Tongue (tissue), 2 donors: ENCODE results near the gene MICAL2. TPM values are rescaled to one million over a fixed set of nuclear protein-coding genes. Genes with fewer than 3 reads are reported as not detected.

ENCODE experiments used
- DNase-seq: peaks from one replicate; pipeline ENCODE4 v3.0.0-alpha.2; 2015
- total RNA-seq: library from RNA; depleted of rRNA; stranded (reverse); fragments of >200 nt; gene quantifications from one replicate; pipeline ENCODE4 v1.2.3, GENCODE V29; 2014

MICAL2 gene
- total RNA-seq, 1 donor from 2014 or later, result 16.9 TPM

DNA sequence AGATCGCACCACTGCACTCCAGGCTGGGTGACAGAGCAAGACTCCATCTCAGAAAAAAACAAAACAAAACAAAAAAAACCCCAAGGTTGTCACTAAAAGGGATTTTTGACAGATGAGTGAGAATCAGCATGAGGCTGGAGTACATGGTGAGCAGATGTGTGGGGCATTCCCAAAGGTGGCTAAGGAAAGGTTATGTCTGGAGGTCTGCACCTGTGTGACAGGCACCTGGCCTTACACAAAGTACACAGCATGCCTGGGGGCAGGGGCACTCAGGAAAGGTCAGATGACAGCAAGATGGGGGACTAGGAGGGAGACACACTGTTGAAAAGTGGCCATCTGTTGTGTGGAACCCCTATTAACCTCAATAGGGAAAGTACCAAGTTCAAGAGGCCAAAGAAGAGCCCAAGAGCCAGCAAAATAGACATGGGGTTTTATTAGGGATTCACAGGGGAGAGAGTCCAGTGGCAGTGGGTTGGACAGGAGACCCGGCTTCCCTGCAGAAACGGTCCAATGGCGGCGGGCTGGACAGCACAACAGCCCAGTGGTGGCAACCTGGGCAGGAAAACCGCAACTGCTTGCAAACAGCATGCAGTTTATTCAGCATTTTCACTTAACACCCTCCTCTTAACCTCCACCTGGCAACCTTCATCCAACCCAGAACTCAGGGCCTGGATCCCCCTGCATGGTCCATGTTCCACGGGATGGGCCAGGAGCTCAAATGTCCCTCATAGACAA, 101.1 kb downstream of the MICAL2 start:
- no peak for DNase-seq

DNA sequence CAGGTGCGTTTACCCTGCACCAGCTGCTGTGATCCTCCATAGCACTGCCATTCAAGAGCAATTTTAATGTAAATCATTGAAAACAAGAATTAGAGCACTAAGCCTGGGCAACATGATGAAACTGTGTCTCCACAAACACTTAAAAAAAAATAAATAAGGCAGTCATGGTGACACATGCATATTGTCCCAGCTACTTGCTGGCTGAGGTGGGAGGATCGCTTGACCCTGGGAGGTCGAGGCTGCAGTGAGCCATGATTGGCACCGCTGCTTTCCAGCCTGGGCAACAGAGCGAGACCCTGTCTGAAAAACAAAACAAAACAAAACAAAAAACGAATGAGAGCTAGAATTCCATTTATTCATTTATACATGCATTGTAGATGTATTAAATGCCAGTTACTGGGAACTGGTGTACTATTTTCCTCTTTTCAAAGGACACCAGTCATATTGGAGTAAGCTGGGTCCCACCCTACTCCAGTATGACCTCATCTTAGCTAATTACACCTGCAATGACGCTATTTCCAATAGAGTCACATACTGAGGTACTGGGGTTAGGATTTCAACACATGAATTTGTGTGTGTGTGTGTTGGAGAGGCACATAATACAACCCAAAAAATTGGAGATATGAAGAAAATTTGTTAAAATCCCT, 101.9 kb downstream of the MICAL2 start:
- no peak for DNase-seq

DNA sequence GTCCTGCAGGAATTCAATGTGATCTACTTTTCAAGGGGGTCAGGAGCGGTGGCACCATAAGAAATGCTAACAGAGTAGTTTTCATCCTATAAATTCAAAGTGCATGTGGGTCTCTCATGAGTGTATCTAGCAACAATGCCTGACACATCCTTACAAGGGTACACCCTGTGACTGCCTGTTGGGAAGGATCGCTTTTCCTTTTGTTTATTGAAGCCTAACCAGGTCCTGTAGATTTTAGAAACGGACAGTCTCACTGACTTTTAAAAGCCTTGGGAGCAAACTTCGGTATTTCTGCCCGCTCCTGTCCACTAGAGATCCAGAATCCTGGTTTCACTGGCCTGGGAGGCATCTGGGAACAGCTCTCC, 102.4 kb downstream of the MICAL2 start:
- DNase-seq, result no peak

GRCh38 chr11:12213883-12214282, 103.5 kb downstream of the MICAL2 start:
- no peak for DNase-seq

DNA sequence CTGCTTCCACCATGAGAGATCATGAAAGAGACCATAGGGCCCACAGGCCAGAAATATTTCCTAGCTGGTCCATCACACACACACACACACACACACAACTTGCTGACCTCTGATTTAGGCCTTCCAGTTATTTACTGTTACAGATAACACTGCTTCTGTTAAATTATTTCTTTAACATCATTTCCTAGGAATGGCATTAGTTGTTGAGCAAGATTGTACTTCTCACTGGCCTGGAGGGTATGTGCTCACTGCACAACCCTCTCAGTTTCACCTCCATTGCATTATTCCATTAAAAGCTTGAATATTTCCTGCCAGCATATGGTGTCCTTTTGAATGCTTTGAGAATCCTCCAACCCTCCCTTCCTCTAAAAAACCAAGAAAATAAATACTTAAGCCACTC, 104.4 kb downstream of the MICAL2 start:
- DNase-seq, result no peak

- DNase-seq, result no peak
Measured at GRCh38 chr11:12215181-12215593, 104.8 kb downstream of the MICAL2 start.

DNA sequence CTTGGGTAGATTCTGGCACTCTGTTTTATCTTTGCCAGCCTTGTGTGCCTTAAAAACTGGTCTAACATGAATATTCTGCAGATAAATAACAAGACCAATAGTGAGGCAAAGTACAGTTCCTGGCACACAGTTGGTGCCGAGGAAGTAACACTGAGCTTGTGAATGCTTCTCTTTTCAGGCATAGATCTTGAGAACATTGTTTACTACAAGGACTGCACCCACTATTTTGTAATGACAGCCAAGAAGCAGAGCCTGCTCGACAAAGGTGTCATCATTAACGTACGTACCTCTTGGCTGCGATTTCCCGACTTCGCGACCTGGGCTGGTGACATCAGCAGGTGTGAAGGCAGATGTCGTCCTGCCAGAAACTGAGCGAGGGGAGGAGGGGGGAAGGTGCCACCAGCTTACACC, 105.7 kb downstream of the MICAL2 start:
- no peak for DNase-seq

DNA sequence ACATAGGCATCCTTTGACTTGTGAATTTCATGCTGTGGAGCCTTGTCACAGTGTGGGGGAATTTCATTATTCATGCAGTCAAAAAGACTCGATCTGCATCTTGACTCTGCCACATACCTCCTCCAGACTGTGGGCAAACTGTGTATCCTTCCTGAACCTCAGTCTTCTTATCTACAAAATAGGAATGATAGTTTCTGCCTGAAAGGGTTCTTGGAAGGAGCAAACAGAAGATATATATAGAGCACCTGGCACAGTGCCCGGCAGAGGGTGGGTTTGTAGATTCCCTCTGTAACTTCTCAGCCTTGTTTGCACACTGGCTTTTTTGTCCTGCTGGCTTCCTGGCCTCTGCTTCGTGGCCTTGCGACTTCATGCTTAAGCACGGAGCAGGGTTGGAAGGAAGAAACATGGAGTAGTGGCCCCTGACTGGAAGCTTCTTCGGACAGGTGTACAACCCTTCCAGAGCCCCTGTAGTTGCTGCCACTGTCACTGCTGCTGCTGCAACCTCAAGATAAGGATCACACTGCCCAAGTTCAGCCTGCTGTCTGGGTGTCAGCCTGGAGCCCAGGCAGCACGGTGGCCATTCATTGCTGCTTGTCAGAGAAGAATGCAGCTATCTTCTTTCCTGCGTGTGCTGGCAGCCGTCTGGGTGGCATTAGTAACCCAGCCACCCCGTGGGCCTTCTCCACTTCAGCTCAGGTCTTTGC, 106.4 kb downstream of the MICAL2 start:
- peak; percentile 78 for DNase-seq

GRCh38 chr11:12217879-12218278, 107.5 kb downstream of the MICAL2 start:
- no peak for DNase-seq

DNA sequence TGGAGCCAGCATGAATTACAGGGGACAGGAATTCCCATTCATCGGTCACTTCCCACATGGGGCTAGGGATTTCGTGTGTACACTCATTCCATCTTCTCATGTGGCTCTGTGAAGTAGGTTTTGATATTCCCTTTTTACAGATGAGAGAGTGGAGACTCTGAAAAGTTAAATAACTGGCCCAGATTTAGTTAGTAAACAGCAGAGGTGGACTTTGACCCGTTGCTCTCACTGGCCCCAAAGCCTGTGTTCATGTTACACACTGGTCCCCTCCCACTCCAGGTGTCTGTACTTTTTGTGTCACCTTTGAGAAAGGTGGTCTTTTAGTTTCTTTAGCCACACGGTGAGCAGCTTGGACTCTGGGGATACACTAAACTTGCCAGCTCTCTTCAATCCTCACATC, 108.5 kb downstream of the MICAL2 start:
- no peak for DNase-seq

DNA sequence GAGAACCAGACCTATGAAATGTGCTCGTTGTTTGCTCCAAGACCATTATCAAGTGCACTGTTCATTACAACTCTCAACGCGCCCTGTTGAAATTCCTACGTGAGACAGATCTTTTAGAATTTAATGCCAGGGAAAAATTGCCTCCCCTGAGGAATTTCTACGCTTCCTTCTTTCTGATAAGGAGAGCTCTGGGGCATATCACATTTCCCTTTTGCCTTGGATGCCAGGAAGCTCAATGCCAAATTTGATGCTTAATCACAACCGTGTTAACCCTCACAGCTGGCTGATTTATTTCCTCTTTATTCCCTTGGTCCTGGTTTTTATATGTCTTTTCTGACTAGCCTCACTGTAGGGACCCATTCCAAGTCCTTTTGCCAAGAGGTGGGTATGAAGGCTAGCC, 109.4 kb downstream of the MICAL2 start:
- peak; percentile 72 for DNase-seq

DNA sequence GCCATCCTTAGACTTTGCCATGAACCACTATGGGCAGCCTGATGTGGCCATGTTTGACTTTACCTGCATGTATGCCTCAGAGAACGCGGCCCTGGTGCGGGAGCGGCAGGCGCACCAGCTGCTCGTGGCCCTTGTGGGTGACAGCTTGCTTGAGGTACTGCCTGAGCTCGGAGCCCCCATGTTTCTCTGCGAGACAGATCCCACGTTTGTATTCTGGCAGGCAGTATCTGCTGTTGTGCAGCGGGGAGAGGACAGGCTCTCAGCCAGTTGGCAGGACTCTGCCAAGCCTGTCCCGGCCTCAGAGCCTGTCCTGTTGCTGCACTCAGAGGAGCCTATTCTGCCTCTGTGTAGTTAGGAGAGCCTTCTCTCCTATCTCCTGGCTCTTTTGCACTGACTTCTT, 109.9 kb downstream of the MICAL2 start:
- peak; percentile 89 for DNase-seq

DNA sequence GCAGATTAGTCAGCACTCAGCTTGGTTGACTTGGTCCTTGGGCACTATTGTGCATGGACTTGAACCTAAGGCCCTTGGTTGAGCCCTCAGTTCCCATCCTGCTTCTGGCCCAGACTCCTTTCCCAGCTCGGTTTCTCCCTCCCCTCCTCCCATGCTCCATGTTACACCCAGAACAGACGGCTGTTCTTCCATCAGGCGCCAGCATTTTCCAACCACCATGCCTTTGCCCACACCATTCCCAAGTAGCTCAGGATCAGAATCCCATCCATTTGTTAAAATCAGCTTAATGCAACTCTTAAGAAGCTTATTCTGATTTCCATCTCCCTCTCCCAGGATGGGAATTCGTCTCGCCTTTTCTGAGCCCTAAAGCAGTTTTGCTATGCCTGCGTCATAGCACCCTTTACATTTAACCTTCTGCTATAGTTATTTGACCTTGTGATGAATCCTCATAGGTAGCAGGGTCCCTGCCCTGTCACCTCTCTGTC, 110.7 kb downstream of the MICAL2 start:
- no peak for DNase-seq

DNA sequence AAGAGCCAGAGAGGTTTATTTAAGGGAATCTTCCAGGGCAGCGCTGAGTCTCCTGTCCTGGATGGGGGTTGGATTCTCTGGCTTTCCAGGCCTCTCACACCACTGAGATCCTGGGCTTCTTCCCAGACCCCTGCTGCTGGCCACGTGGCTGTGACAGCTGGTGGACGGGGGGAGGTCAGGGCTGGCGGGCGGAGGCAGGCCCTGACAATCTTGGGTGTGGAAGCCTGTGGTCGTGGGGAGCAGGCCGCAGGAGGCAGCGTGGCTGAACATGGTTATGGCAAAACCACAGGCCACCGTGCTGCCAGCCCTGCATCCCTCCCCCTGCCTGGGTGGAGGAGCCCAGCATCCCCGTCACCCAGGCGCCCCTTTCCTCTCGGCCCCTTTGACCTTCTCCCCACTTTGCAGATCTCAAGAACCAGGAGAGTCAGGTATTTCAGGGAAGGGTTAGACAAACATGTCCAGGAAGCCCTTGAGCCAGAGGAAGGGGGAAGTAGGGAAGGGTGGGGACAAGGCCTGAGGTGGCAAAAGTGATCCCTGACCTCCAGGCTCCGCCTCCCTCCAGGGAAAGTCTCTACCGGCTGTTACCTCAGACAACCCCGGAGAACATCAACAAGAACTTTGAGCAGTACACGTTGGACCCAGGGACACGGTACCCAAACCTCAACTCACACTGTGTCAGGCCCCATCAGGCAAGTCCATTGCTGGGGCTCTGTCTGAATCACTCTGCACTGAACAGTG, 111.8 kb downstream of the MICAL2 start:
- peak; percentile 83 for DNase-seq

- no peak for DNase-seq
Measured at GRCh38 chr11:12223771-12224536, 113.6 kb downstream of the MICAL2 start.

DNA sequence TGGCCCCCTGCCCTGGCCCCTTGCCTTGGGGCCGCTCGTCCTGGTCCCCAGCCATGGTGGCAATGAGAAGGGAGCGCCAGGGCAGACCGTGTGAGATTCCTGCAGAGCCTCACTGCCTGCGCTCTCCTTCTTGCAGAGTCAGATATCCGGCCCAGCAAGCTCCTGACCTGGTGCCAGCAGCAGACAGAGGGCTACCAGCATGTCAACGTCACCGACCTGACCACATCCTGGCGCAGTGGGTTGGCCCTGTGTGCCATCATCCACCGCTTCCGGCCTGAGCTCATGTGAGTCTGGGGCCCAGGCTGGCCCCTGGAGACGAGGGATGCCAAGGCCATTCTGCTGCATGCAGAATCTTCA, 114.1 kb downstream of the MICAL2 start:
- DNase-seq, result peak; percentile 49

DNA sequence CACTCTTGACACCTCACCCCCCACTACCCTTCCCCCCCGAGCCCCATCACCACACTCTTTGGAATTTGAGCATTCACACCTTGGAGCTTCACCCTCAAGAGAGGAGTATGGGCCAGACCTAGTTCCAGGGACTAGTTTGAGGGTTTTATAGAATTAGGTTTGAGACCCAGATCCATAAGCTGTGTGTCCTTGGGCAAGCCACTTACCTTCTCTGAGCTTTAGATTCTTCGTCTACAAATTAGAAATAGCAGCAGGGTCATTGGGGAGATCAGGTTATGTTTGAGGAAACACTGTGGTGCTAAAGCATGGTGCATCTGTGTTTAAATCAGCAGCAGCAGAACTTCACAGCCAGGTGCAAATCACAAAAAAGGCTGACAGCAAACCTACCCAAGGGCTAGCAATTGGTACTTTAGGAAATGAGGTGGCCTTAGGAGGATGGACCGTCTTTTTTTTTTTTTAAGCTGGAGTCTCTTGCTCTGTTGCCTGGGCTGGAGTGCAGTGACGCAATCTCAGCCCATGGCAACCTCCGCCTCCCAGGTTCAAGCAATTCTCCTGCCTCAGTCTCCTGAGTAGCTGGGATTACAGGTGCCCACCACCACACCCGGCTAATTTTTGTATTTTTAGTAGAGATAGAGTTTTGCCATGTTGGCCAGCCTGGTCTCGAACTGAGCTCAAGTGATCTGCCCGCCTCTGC, 114.8 kb downstream of the MICAL2 start:
- DNase-seq, result no peak

- no peak for DNase-seq
Measured at GRCh38 chr11:12226093-12226492, 115.7 kb downstream of the MICAL2 start.

- no peak for DNase-seq
Measured at GRCh38 chr11:12229450-12230229, 119.2 kb downstream of the MICAL2 start.

- no peak for DNase-seq
Measured at GRCh38 chr11:12232160-12232559, 121.8 kb downstream of the MICAL2 start.
